Astrocyte (in vitro differentiated cells and primary cell): ENCODE measurements around the gene ST6GALNAC5.

Experiments used
- EZH2 ChIP-seq: IDR thresholded peaks from 2 replicates; pipeline ENCODE4 v1.6.1; 2012; ENCODE audit warnings: mild to moderate bottlenecking, low read length, inconsistent platforms; ENCODE audit not compliant: insufficient read depth
- TF ChIP-seq, protein P1 (sequence below): IDR thresholded peaks from 2 replicates; pipeline ENCODE4 v1.5.1; 2011; ENCODE audit warnings: low read depth, mild to moderate bottlenecking, inconsistent platforms, low read length, moderate library complexity; ENCODE audit not compliant: insufficient read depth

DNA sequence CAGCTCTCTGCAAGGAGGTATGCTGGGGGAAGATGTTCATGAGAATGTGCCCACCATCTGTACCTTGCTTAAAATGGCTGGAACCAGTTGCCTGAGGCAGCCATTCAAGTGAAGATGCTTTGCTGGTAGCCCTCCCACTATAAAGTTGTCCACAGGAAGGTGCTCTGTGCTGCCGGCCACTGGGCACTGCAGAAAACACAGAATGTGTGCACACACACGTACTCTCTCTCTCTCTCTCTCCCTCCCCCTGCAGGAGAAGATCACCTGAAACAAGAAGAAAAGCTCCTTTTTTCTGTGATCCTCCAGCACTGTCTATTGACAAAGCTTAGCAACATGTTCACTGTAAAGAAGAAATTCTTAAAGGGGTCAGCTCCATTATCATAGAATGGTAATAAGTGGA is 217.2 kb downstream of the ST6GALNAC5 start:
- TF ChIP-seq, protein P1, sequence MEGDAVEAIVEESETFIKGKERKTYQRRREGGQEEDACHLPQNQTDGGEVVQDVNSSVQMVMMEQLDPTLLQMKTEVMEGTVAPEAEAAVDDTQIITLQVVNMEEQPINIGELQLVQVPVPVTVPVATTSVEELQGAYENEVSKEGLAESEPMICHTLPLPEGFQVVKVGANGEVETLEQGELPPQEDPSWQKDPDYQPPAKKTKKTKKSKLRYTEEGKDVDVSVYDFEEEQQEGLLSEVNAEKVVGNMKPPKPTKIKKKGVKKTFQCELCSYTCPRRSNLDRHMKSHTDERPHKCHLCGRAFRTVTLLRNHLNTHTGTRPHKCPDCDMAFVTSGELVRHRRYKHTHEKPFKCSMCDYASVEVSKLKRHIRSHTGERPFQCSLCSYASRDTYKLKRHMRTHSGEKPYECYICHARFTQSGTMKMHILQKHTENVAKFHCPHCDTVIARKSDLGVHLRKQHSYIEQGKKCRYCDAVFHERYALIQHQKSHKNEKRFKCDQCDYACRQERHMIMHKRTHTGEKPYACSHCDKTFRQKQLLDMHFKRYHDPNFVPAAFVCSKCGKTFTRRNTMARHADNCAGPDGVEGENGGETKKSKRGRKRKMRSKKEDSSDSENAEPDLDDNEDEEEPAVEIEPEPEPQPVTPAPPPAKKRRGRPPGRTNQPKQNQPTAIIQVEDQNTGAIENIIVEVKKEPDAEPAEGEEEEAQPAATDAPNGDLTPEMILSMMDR = no peak
- TF ChIP-seq EZH2 = no peak
